CD4-positive, alpha-beta T cell treated with Interleukin-1 beta for 1 hour (primary cell): ENCODE results near the gene DTNBP1.

Experiments used
- DNase-seq, 2 donors: peaks; one replicate each; pipeline ENCODE4 v3.0.0-alpha.2; 2020 to 2022

DTNBP1 gene

DNA sequence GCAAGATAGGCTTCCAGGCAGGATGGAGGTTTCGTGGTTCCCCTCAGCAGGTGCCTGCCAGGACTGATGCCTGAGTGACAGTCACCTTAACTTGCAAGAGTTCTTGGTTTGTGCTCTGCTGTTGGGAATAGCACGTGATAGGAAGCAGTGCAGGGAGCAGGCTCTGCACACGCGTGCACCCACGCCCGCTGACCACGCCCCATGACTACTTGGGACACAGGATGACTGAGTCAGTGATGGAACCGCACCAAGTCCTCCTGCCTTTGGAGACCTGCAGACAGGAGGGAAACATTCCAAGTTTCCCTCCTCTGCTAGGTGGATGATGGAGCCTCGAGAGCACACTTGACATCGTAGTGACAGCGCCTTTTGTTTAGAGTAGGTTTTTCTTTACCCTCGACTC, 164.2 kb downstream of the DTNBP1 start:
- no peak for DNase-seq

DNA sequence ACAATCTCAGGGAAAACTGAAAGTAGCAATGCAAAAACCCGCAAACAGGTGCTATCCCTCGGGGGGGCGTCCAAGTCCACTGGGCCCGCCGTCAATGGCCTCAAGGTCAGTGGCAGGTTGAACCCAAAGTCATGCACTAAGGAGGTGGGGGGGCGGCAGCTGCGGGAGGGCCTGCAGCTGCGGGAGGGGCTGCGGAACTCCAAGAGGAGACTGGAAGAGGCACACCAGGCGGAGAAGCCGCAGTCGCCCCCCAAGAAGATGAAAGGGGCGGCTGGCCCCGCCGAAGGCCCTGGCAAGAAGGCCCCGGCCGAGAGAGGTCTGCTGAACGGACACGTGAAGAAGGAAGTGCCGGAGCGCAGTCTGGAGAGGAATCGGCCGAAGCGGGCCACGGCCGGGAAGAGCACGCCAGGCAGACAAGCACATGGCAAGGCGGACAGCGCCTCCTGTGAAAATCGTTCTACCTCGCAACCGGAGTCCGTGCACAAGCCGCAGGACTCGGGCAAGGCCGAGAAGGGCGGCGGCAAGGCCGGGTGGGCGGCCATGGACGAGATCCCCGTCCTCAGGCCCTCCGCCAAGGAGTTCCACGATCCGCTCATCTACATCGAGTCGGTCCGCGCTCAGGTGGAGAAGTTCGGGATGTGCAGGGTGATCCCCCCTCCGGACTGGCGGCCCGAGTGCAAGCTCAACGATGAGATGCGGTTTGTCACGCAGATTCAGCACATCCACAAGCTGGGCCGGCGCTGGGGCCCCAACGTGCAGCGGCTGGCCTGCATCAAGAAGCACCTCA, 166.3 kb downstream of the DTNBP1 start:
- DNase-seq: no peak

DNA sequence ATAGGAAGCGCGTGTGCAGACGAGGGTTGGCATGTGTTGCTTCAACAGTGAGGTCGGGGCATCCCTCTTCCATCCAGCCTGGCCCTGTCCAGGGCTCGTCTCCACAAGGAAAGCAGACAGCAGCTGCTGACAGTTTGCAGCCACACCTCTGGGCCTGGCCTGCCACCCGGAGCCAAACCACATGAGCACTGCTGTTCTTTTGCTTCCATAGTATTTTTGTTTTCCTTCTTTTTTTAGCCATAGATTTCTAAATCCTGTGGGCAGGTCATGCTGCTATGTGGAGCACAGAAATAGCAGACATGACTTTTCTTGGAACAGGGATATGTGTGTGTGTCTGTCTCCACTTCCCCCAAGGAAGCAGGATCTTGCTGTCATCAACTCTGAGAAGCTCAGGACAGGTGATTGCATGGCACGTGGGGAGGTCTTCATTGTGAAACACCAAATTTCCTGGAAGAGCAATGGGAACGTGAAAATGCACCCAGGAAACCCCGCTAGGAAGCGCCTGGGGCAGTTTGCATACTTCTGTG, 167.4 kb downstream of the DTNBP1 start:
- DNase-seq: no peak

DNA sequence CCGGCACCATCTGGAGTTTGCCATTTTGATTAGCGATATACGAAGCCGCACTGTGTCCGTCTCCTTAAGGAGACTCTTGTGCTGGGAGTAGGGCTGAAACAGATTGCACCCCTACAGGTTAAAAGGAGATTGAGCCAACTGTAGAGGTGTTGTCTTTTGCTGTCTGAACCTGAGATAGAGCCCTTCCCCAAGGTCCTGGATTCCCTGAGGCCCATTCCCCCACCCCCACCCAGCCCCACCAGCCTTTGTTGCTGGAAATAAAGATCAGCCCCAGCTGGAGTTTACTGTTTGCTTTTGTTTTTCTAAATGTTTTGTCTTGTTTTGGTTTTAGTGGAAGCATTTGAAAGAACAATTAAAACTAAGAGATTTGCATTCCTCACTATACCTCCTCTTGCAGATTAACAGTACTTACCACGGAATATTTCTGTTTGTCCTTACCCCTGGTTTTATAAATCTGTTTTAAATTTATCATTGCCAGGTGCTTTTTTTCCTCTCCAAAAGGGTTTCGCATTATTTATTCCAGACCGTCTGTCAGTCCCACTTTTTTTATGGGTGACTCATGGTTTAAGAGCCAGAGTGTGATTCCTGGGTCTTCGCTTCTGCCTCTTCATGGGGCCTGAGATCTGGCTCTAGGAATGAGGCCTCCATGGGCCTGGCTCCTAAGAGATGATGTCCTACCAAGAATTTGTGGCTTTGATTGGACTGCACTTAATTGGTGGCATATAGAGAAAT, 169.2 kb downstream of the DTNBP1 start:
- DNase-seq: no peak

DNA sequence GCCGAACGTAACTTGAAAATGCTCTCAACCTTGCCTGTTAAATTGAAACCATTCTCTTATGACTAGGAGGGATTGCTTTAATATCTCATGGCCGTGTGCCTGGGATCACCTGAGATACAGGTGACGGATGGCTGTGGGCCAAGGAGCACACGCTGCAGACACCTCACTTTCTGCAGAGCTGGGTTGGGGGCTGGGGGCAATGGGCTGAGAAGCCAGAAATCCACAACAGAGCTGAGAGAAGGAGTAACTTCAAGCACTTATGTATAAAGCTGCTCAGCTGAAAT, 170.9 kb downstream of the DTNBP1 start:
- DNase-seq: no peak

DNA sequence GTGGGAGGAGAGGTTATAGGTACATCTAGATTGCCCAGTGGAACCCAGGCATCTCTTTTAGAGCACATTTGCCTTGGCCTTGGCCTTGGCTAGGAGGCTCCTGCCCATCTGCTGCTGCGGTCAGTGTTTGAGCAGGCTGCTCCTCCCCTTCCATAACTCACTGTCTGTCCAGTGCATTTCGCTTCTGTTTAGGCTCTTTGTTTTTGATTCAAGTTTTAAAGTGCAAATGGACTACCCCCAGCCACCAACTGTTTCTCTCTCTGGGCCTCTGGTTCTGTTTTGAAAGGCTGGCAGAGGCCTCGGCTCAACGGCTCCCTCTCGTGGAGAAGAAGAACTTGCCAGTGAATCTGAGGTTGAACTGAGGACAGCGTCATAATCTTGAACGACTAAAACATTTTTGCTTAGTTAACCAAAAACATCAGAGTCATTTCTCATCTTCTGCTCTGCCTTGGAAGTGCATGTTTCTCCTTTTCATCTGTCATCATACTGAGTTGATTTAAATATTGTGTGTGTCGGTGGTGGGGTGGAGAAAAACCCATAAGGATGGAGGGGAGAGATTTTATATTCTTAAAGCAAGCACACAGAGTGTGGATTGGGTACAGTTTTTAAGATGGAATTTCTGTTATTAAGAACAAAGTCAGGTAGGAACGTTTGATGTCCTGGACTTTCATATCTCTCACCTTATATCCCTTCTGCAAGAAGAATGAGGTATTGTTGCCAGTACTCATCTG, 171.4 kb downstream of the DTNBP1 start:
- peak; percentile 68 to 69 for DNase-seq

DNA sequence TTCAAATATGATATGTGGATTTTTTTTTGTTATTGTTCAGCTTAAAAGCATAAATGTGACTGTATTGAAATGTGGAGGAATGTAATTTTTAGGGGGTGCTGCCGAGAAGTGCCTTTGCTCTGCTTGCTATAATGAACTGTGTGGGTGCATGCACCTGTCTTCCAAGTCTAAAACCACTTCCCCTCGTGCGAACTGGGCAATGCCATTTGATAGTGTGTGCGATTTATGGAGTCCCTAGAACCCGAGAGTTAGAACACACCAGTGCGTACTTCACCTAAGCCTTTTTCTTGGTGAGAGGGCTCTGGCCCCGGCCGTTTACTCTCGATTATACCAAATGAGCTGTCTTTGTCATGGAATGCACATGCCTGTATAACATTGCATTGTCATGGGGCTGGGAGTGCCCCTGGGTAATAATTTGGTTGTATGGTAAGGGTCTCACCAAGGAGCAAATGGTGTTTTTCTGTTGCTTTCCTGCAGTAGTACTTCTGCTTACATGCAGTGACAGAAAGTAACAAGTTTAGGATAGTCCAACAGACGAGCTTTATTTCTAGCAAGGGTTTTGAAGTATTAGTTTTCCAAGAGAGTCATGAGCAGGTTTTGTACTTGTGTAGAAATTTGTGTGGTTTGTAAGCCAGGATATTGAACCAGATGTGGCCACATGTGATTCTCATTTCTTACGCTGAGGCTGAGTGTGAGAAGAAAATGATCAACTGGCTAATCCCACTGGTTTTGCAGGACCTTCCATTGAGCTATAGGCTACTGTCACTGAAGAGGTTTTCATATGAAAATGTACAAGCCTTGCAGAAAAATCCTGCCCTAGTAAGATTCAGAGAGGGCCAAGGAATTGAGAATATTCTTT, 172.4 kb downstream of the DTNBP1 start:
- DNase-seq: no peak

DNA sequence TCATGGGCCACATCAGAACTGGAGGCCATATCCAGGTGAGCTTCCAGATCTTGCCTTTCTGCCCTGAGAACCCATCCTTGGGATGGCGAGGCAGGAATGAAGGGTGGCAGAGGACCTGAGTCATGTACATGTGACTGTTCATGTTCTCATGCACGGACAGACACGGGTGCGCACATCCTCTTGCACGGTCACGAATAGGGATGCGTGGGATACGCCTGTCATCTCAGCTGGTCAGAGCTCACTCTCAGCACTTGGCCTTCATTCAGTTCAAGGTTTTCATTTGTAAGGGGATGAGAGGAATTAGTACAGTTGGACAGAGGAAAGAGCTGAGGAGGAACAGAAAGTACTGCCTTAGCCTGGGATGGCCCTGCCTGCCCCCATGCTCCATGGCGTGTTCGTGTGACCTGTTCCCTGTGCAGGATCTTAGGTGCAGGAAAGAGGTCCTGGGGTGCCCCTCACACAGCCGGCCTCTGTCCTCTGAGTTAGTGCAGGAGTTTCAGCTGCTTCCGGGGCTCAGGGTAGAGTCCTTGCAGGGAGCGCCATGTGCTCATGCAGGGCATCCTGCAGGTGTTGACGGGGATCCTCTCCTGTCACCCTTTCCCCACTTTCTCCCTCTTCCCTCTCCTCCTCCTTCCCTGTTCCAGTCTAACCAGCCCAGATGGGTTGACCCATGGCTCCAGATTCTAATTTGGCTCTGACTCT, 173.4 kb downstream of the DTNBP1 start:
- DNase-seq: no peak

DNA sequence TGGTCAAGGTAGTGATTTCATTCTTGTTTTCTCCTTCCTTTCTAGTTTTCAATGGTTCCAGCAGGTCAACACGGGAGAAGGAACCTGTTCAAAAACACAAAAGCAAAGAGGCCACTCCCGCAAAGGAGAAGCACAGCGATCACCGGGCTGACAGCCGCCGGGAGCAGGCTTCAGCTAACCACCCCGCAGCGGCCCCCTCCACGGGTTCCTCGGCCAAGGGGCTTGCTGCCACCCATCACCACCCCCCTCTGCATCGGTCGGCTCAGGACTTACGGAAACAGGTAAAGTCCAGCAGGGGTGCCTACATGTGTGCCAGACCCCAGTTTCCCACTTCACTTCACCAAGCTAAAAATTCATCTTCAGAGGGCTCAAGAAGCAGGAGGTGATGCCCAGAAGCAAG, 175.6 kb downstream of the DTNBP1 start:
- no peak for DNase-seq

DNA sequence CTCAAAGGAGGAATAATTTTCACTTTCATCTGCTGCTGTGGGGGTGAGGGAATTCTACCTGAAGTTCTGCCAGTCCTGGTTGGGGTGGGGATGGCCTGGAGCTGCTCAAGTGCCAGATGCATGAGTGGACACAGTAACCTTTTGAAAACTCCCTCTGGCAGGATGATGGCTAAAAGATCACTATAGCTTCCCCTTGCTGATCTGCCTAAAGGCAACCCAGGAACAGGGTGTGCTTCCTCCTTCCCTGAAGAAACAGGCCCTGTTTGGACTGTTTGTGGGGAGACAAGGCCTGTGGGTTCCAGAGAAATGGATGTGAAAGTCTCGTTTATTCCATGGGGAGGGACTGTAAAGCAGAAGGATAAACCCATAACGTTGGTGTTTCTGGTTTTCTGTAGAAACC, 176.9 kb downstream of the DTNBP1 start:
- DNase-seq: no peak

DNA sequence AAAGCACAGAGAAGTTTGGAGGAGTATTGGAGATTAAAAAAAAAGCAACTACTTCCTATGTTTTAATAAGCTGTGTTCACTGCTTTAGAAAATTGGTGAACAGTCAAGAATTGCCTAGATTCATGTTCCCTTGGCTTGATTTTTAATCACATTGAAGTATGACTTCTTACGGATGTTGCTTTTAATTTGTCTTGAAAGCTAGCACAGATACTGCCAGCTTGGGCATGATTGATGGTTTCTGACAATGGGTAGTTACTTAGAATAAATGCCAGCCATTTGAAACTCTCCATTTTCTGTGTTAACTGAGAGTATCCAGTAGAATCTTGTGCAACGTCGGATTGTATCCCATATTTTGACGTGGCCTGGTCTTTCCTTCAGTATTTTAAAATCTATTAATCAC, 178.0 kb downstream of the DTNBP1 start:
- no peak for DNase-seq

DNA sequence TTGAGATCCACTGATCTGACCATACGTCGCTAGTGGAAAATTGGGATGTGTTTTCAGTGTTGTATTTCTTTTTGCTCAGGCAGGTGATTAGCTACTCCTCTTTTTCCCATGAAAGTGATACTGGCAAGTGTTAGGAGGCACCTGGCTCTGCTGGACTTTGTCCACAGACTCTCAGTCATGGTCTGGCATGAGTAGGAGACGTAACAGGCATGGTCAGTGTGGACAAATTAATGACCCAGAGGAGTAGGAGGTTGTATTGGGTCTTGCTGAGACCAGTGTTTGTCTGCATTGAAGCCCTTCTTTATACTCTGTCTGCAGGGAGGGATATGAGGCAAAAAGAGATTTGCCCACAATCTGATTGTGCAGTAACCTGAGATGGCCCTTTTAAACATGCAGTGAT, 178.7 kb downstream of the DTNBP1 start:
- DNase-seq: no peak

DNA sequence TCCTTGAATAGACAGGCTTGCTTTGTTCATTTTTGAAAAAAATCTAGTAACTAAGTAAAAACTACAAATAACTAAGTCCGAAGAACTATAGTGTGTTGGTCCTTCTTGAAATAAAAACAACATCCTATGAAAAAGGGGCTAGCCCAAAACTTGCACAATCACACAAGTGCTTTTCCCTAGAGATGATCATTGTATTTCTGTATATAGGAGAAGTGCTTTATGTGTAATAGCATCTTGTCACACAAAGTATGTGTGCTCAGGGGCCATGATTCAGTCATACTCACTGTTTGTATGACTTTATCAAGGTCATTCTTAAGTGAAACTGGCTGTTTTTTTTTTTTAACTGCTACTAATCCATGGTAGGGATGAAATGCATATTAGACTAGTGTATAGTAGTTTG, 179.8 kb downstream of the DTNBP1 start:
- DNase-seq: no peak

DNA sequence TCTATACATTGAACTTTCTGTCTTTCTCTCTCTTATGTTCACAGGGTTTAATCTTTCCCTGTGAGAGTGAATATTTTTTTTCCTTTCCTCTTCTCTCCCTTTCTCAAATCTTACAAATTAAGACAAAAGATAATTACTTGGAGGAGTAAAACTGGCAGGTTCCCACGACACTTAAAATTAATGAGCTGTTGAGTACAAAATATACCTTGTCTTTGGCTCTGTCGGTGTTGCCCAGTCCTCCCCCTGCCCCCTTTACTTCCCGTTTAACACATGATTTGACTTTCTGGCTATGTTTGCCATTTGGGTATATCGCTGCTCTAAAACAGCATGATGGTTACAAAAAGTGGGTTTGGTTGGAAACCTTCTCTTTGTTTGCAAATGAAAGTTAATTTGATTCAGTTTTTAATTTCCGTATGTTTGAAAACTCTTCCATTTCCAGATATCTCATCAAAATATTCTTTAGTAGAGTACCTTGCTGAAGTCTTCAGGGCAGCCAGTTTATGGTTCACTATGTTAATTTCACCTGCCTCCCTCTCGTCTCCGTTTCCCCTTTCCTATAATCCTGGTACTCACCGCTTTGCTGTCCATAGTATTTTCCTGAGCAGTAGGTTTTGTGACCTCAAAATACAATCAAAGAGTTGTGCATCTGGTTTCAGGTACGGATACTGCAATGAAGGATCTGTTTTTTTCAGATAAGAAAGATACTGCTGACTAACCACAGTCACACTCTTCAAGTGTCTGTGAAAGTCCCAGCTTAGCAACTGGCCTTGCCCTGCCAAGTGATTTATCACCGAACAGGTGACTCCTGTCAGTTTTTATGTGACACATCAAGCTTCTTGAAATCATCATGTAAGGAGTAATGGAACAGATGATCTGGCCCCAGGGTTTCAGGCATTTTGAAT, 181.2 kb downstream of the DTNBP1 start:
- no peak for DNase-seq

DNA sequence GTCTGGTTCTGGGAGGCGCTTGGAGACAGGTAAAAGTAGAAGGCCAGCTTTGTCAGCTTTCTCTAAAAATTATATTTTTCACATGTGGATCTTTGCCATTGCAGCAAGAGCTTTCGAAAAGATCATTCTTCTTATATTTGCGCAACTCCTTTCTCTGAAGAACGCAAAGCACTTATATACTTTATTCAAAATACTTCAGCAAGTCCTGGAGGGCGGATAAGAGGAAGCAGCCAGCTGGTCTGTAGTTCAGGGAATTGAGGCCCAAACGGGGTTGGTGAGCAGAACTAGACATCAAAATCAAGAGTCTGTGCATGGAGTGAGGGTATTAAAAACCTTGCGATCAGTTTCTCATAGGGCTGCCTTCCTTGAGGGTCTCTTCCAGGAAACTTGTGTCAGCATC, 182.3 kb downstream of the DTNBP1 start:
- no peak for DNase-seq

DNA sequence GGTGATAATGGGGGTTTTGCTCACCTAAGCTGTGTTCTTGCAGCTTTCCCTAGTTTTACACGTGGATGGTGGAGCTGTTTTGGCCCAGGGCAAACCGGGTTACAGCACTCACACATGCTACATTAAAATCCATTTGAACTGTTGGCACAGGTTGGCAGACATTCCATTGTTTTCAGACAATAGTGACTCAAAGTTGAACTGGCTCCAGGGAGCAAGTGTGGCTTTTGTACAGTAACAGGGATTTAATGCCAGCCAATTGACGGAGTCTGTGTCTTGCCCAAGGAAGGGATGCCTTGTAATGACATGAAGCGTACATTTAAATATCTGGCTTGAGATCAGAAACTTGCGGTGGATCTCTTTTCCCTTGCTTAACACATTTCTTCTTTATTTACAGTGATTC, 183.1 kb downstream of the DTNBP1 start:
- no peak for DNase-seq

DNA sequence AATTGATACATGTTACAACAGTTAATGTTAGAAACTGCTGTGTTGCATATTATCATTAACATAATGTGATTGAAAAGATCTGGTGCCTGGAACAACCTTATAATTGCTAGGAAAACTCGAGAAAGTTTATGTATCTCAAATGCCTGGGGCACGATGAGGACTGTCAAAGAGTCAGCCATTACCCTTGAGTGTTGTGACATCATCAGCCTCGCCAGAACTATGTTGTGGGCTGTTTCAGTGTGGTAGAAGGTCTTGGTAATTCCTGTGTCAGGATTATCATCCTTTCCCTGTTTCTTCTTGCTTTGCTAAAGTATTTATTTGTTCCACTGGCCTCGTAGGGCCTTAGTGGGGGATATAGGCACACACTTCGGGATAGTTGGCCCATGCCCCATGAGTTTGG, 185.1 kb downstream of the DTNBP1 start:
- no peak for DNase-seq

DNA sequence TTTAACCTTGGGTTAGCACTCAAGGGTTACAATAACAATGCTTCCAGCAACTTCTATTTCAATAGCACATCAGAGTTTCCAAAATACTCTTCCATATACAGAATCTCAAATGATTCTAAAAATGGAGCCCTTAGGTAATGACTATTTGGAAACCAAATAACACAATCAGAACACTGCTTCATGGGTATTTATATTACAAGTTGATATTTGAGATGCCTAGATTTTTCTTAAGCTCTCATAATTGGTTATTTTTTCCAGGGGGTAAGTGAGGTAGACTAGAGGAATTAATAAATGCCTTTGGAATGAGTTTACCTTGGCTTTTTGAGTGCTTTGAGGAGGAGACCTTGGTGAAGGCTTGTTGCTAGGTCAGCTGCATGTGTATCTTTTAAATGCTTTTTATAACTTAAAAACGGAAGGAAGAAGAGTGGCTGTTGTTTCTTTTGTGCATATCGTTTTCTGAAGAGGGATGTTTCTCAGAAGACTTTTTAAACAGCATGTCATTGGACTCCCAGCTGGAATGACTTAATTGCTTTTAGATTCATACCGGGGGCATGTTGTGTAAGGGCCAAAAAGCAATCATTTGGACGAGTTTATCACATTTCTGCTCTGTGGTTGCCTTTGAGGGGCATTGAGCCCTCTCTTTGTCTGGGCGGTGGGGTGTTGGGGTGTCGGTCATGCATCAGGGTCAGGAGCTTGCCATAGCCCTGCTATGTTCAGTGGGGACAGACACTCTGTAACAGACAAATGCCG, 186.0 kb downstream of the DTNBP1 start:
- DNase-seq: no peak

DNA sequence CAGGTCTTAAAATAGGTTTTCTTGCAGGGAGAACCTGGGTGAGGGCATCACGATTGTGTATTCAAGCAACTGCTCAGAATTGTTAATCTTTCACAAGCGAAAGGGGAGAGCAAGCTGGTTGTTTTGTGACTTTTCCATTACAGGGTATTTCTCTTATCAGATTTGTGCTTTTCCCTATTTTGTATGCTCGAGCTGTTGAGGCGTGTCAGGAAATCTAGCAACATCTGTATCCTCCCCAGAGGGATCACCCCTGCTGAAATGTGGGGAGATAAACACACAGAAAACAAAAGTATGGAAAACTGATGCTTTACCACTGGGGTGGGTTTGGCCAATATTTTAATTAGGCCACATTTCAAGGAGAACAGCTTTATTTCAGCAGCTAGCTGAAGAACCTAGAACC, 187.0 kb downstream of the DTNBP1 start:
- no peak for DNase-seq

DNA sequence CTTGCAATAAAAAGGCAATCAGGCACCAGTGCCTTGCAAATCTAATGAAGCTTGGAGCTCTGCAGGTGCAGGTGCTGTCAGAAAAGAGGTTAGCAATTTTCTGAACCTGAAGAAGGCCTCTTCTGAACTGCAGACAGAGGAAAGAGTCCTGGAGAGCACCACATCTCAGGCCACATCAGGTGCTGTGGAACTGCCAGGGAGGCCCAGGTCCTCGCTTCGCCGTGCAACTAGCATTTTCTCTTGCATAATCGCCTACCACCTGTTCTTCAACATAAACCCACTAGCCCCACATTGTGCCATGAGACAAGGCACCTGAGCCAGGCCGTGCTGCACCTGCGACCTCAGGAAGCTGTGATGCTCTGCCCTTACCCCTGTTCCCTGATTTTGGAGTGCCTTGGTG, 187.6 kb downstream of the DTNBP1 start:
- no peak for DNase-seq
